RPMI8226 (cell line): ENCODE measurements around the gene FMO2.
A peak's percentile ranks its signal among the peaks of the same experiment; 100 is the strongest.

Experiments used
- DNase-seq: peaks from one replicate; pipeline ENCODE4 v3.0.0-alpha.2; 2015

FMO2 gene

GRCh38 chr1:171185091-171185490 lies at the start of gene FMO2:
FMO2 (plus strand) TSS chr1:171185300; CDS start chr1:171185714, 414 bp downstream.
- DNase-seq, result no peak

DNA sequence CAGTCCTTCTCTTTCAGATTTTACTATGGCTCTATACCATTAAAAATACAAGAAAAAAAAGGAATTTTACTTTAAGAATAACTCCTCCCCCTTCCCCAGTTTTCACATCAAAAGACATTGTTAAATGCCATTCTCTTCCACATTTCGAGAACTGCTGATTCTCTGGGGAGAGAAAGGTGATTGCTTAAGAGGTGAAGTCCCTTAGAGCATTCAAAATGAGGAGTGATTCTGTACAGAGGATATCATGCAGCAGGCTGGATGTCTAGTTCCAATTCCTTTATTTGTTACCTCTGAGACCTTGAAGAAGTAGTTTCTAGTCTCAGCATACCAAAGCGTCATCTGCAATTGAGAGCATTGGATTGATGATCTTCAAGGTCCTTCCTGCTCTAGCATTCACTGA lies 47.5 kb upstream of the FMO2 start:
- no peak for DNase-seq

GRCh38 chr1:171138980-171139379 lies 46.1 kb upstream of the FMO2 start:
- no peak for DNase-seq

DNA sequence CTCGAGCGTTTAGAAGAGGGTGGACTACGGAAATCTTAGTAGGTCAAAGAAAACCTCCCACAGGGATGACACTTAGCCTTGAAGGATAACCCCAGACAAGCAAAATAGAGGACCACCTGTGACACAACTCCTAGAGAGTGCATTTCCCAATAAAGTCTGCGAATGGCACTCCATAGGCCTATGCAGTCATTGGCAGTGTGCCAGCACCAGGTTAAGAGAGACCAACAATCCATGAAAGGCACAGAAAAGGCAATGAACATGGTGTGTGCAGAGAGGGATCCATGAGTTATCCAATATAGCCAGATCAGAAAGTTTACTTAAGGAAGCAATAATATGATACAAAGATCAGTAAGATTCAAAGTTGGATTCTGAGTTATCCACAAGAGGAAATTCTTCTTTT lies 45.2 kb upstream of the FMO2 start:
- DNase-seq, result peak; percentile 12

DNA sequence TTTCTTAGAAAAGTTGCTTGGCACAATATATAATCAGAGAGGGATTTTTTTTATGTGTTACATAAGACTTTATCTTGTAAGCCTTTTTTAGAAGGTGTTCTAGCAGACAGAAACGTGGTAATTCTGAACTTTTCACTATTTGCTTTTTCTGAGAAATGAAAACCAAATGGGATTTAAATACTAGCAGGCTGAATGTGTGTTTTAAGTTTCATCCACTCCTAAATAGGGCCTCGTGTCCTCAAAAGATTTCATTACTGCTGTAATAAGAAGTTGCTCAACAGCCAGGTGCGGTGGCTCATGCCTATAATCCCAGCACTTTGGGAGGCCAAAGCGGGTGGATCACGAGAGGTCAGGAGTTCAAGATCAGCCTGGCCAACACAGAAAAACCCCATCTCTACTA lies 44.7 kb upstream of the FMO2 start:
- no peak for DNase-seq

DNA sequence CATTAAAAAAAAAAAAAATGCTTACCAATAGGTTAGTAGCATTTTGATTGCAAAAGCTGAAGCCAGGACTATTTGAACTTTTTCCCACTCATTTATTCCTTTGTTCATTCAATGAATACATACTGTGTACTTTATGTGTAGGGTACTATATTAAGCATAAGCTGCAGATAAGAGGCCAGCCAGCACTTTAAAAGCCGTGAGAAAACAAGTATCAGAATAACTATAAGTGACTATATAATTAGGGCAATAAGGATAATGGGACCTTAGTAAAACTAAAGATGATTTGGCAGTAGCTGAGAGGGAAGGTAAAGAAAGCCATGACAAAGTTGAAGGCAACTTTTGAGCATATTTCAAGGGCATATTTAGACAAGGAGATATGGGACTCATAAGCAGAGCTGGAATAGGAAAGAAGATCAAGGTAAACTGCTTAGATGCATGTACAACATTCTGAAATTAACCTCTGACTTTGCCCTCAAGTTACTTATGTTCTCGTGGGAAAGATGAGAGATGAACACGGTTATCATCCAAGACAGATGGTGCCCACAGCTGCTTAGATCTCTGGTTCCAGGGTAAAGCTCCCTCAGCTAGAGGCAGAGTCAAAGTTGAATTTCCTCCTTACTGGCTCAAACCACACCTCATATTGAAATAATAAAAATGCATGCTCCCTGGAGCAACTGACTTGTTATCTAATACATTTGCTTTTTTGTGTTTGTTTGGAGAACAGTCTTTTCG lies 44.0 kb upstream of the FMO2 start:
- no peak for DNase-seq

DNA sequence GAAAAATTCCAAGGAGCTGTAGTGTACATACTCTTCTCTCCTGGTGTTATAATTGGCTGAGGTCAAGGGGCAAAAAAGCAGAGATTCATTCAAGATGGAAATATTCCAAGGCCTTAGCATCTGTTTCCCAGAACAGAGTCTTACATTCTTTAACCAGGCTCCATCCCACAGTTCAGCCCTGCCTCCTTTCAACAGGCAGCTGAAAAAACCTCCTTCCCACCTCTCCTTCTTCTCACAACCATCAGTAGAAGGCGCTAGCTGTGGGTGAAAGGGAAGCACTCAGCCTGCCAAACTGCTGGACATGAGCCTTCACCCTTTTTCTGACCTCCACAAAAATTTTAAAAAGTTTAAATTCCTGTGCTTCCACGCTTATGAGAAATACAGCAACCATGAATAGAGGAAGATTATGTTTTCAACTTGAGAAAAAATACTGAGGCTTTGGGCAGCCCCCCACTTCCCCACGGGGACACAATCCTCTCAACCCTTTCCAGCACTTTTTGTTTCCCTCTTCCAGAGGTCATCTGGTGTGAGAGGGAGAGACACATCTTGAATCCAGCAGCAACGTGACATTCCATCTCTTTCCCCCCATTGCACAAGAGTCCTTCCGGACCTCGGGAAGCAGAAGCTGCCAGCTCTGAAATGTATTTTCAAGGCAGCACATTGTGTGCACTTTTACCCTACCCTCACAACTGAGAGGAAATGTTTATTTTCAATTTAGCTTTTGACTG lies 43.2 kb upstream of the FMO2 start:
- DNase-seq, result no peak

- DNase-seq, result no peak
Measured at GRCh38 chr1:171142416-171143385, 42.4 kb upstream of the FMO2 start.

GRCh38 chr1:171150156-171150555 lies 34.9 kb upstream of the FMO2 start:
- no peak for DNase-seq

DNA sequence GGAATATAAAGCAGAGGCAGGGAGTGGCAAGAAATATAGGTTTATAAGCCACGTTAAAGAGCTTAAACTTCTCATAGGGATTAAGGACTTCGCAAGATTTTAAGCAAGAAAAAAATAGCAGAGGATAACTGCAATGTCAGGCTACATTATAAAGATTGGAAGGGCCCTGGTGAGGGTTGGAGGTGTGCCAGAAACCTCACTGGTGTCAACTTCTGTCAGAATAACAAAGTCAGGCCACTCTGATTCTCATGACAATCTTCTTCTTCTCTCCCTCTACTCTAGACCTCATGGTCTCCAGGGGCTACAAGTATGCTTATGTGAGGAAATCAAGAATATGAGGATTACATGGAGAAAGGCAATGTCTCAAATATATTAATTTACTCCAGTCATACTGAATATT lies 32.6 kb upstream of the FMO2 start:
- DNase-seq, result no peak

GRCh38 chr1:171155484-171155883 lies 29.6 kb upstream of the FMO2 start:
- no peak for DNase-seq

DNA sequence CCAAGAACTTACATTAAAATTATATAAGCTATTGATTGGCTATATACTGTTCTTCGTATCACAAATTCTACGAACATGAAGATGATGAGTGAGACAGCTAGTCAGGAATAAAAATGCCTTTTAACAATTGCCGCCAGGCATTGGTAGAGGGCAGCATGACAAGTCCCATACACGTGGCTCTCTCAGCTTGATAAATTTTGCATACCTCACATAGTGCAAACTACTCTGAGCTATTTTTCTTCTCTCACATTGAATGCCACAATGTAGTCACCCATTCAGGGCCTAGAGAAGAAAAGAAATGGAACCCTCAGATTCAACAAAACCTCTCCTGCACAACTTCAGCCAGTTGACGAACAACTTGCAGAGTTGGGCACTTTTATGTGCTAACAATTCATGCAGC lies 27.0 kb upstream of the FMO2 start:
- DNase-seq, result no peak

- DNase-seq, result no peak
Measured at GRCh38 chr1:171158551-171158950, 26.5 kb upstream of the FMO2 start.

DNA sequence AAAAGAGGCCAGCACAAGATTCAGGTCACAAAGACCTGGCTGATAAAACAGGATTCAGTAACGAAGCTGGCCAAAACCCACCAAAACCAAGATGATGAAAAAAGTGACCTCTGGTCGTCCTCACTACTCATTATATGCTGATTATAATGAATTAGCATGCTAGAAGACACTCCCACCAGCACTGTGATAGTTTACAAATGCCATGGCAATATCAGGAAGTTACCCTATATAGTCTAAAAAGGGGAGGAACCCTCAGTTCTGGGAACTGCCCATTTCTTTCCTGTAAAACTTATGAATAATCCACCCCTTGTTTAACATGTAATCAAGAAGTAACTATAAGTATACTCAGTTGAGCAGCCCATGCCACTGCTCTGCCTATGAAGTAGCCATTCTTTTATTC lies 26.0 kb upstream of the FMO2 start:
- no peak for DNase-seq

- no peak for DNase-seq
Measured at GRCh38 chr1:171160211-171160610, 24.9 kb upstream of the FMO2 start.

GRCh38 chr1:171160639-171161354 lies 24.3 kb upstream of the FMO2 start:
- no peak for DNase-seq

DNA sequence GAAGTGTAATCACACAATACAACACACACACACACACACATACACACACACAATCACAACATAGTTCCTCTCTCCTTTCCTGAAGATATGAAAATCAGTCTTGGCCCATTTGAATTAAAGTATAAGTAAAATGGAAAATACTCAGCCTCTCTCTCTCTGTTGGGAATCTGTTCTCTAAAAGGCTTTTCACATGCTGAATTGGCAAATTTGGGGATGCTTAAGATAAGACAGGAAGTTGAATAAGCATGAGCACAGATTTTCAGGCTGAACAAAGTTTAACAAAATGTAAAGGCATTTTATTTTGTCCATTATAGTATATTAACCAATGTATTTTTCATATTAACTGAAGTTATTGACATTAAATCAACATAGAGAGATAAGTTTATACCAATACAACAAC lies 23.7 kb upstream of the FMO2 start:
- no peak for DNase-seq

- no peak for DNase-seq
Measured at GRCh38 chr1:171166361-171166760, 18.7 kb upstream of the FMO2 start.

DNA sequence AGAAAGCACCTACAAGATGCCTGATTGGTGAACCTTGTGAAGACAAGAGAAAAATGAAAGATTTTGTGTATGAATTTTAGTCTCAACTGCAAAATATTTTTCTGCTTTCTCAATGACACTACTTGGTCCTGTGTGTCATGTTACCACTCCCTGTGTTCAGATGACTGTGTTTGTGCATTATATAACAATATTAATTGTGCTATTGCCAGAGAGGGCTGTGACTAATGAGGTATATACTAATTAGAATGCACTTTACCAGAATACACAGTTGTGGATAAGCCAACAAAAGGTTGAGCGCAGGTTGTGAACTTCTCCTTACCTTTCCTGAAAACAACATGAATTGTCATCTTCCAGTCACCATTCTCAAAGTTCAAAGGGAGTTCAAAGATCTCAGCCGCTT lies 17.3 kb upstream of the FMO2 start:
- no peak for DNase-seq

- DNase-seq, result no peak
Measured at GRCh38 chr1:171172471-171172870, 12.6 kb upstream of the FMO2 start.

DNA sequence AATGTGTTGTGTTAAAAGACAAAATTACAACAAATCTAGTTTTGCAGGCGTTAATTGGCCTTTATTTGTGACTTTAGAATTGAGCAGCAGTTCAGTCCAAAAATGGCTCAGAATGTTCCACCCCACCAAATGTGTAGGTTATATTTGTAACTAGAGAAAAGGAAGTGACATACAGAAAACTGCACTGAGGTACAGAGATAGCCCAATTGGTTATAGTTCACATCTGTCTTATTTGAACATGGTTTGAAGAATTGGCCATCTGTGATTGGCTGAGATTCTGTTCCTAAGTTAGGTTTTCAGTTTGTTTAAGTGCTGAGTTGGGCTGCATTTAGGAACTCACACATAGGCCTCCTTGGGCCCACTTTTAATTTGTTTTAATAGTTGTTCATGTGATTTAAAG lies 12.0 kb upstream of the FMO2 start:
- no peak for DNase-seq

- DNase-seq, result no peak
Measured at GRCh38 chr1:171174560-171175294, 10.4 kb upstream of the FMO2 start.
